Measurements from ENCODE around the gene AKT3.

AKT3 gene

DNA sequence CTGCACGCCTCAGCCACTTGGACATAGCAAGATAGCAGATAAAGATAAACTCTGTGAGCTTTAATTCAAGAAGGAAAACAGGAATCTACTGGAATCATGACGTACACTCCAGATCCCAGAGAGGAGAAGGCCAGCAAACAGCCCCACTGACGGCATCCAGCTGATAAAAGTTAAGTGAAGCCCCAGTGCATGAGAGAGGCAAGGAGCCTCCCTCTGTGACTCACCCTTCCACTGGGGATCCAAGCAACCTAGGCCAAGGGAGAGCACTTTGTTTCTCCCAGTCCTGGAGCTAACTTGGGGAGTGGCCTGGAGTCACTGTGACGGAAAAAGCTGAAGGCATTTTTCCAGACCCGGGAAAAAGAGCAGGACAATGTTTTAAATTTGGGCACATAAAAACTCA lies 270.0 kb downstream of the AKT3 start:
- H3K4me3 ChIP-seq (ENCODE audit: low read length), result no peak overlapping the region
- DNase-seq (ENCODE audit: low read depth), result no peak
- TF ChIP-seq, protein P1, sequence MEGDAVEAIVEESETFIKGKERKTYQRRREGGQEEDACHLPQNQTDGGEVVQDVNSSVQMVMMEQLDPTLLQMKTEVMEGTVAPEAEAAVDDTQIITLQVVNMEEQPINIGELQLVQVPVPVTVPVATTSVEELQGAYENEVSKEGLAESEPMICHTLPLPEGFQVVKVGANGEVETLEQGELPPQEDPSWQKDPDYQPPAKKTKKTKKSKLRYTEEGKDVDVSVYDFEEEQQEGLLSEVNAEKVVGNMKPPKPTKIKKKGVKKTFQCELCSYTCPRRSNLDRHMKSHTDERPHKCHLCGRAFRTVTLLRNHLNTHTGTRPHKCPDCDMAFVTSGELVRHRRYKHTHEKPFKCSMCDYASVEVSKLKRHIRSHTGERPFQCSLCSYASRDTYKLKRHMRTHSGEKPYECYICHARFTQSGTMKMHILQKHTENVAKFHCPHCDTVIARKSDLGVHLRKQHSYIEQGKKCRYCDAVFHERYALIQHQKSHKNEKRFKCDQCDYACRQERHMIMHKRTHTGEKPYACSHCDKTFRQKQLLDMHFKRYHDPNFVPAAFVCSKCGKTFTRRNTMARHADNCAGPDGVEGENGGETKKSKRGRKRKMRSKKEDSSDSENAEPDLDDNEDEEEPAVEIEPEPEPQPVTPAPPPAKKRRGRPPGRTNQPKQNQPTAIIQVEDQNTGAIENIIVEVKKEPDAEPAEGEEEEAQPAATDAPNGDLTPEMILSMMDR (conservative IDR thresholded peaks at IDR 0.05; ENCODE audit: low read depth, low read length), result no peak

DNA sequence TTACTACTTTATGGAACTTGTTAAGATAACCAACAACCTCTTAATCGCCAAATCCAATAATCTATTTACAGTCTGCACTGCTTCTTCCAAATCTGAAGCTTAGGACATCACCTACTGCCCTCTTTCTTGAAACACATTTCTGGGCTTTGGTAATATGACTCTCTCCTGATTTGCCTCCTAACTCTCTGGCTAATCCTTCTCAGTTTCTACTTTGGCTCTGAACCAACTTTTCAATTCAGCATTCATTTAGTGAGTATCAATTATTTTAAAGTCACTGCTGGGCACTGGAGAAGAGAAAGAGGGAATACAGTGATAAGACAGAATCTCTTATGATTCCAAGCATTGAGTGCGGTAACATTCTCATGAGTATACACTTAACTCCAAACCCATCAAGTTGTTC lies 275.0 kb downstream of the AKT3 start:
- peak; percentile 39 for DNase-seq (ENCODE audit: low read depth)
- TF ChIP-seq, protein P1 (conservative IDR thresholded peaks at IDR 0.05; ENCODE audit: low read depth, low read length), result no peak
- no peak overlapping the region for H3K4me3 ChIP-seq (ENCODE audit: low read length)

DNA sequence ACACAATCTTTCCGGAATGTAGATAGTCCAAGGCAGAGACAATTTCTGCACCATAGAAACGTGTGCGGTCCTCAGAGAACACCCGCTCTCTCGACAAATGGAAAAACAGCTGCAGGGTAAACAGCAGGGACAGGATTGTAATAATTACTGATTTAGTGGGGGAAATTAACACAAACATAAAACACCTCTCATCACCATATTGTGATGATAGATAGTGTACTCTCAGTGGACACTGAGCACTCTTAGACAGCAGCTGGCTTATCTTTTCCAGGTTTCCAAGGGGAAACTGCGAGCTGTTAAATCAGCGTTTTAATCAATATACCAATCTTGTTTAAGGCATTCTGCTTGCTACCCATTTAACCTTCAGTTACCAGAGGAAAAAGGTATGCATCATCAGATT lies 277.1 kb downstream of the AKT3 start:
- H3K4me3 ChIP-seq (ENCODE audit: low read length), result no peak overlapping the region
- no peak for DNase-seq (ENCODE audit: low read depth)
- TF ChIP-seq, protein P1 (conservative IDR thresholded peaks at IDR 0.05; ENCODE audit: low read depth, low read length), result no peak

DNA sequence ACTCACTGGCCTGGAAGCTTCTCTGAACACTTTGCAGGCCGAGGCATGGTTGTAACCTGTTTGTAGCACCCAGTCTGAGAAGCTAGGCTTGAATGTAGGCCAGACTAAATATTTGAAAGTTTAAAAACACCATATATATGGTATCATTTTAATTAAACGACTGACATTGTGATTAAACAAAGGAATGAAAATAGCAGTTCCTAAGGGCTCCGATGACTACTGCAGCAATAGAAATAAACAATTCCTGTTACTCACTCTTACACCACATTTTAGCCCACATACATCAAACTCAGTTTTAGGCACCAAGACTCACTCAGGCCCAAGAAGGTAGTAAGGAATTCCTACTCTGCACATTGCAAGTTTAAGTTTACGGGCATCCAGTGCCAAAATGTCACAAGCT lies 281.2 kb downstream of the AKT3 start:
- TF ChIP-seq, protein P1 (conservative IDR thresholded peaks at IDR 0.05; ENCODE audit: low read depth, low read length), result no peak
- DNase-seq (ENCODE audit: low read depth), result no peak
- no peak overlapping the region for H3K4me3 ChIP-seq (ENCODE audit: low read length)

DNA sequence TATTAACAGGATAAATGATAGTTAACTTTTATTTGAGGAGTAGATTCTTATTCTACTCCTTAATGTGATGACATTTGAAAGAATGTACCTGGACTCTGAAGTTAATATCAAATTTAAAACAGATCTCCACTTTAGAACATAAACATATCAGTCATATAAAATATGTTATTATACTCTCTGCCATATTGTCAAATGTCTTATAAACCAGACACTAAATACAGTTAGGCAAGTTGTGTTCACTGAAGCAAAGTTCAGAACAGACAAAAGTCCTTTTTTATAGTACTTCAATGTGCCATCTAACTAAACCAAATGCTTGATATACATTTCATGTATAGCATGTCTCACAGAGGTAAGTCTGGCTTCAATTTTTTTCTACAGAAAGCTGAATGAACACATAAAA lies 285.2 kb downstream of the AKT3 start:
- no peak overlapping the region for H3K4me3 ChIP-seq (ENCODE audit: low read length)
- TF ChIP-seq, protein P1 (conservative IDR thresholded peaks at IDR 0.05; ENCODE audit: low read depth, low read length), result no peak
- no peak for DNase-seq (ENCODE audit: low read depth)

DNA sequence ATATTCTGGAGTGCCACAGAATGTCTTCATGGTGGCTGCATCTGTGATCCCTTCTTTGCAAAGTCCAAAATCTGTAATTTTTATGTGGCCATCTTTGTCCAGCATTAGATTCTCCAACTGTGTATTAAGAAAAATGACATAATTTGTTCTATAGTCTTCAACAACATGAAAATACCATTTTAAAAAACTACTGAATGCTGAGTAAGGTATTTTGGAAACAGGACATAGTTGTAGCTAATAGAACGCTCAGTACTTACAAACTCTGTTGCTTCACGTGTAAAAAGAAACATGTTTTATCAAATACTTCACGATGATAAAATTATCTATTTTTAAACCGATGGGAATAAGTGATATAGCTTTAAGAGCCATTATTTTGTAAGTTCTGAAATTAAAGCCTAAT lies 286.3 kb downstream of the AKT3 start:
- TF ChIP-seq, protein P1 (conservative IDR thresholded peaks at IDR 0.05; ENCODE audit: low read depth, low read length), result no peak
- DNase-seq (ENCODE audit: low read depth), result no peak

DNA sequence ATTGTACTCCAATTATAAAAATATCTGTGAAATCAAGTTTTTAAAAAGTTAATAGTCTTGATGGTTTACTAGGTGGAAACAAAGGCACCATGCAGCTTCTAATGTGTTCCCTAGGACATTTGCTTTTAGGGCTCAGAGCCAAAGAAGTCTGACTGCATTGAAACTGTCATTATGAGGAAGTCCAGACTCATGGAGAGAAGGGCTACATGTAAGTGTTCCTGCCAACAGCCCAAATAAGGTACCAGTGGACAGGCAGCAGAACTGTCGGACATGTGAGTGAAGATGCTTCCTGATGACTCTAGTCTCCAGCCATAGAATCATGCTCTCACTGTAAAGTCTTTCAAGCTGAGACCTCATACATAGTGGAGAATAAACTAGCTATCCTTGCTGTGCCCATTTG lies 287.6 kb downstream of the AKT3 start:
- H3K4me3 ChIP-seq (ENCODE audit: low read length), result no peak overlapping the region
- no peak for DNase-seq (ENCODE audit: low read depth)
- TF ChIP-seq, protein P1 (conservative IDR thresholded peaks at IDR 0.05; ENCODE audit: low read depth, low read length), result no peak

More for the DNA sequence above, 286.3 kb downstream of the AKT3 start:
- no peak overlapping the region for H3K4me3 ChIP-seq (ENCODE audit: low read length)
